ENCODE data around the gene DPP6. TPM values are rescaled to one million over a fixed set of nuclear protein-coding genes. Genes with fewer than 3 reads are reported as not detected.

The DPP6 gene
- total RNA-seq, 2 experiments from 2014 or later, result not detected

DNA sequence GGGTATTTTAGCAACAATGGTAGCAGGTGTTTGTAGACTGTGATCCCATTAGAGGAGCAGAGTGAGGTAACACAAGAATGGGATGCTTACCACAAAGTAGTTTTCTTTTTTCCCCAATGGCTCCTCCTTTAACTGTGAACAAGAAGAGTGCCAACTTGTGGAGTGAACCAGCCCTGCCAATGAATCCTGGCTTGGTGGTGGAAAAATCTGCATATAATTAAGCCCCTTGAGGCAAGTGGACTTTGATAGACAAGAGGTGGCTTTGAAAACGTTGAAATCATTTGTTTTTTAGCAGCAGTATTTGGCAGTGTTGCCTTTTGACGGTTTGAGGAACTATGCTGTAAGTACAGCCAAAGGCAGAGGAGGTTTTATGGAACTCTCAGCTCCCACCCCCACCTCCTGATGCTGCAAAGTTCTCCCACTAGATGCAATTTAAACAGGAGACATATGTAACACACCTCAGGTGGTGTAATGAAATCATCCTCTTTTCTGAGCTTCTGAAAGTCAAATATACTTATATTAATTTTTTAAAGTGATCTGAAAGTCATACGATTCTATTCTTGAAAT lies 295.6 kb downstream of the DPP6 start:
- Histone ChIP-seq H3K36me3 (ENCODE audit: insufficient read depth, low read length) (no peaks in the 10 kb centered on the region), H3K4me3 (ENCODE audit: low read length) (no peak overlapping the region), H3K9me3 (ENCODE audit: control insufficient read depth in 1 of 2, insufficient read depth in 1 of 2, low read length in 2 of 2) (peaks cover 0 to 18% of the 10 kb centered on the region in 2 experiments), H3K27me3 (ENCODE audit: control insufficient read depth in 1 of 2, insufficient read depth in 2 of 2, low read length in 2 of 2) (no peaks in the 10 kb centered on the region), H3K4me1 (ENCODE audit: insufficient read depth, low read length) (no peaks in the 10 kb centered on the region), H3K27ac (ENCODE audit: low read depth in 1 of 2, low read length in 2 of 2) (no peak overlapping the region)
- CTCF ChIA-PET, result no interaction called here
- H3K4me3 Mint-ChIP-seq, result no peak overlapping the region
- H3K9me3 Mint-ChIP-seq, result peaks cover 11% of the 10 kb centered on the region
- no peaks in the 10 kb centered on the region for H3K36me3 Mint-ChIP-seq (ENCODE audit: low read depth)
- no peaks in the 10 kb centered on the region for H3K27me3 Mint-ChIP-seq
- H3K27ac Mint-ChIP-seq, result no peak overlapping the region
- DNase-seq (no peak), ATAC-seq (ENCODE audit: poor library complexity) (no peak)
- POLR2A ChIA-PET, result no interaction called here
- intact Hi-C loops (cut with DNase I, micrococcal nuclease), result no loop called here
- TF ChIP-seq, protein P1, sequence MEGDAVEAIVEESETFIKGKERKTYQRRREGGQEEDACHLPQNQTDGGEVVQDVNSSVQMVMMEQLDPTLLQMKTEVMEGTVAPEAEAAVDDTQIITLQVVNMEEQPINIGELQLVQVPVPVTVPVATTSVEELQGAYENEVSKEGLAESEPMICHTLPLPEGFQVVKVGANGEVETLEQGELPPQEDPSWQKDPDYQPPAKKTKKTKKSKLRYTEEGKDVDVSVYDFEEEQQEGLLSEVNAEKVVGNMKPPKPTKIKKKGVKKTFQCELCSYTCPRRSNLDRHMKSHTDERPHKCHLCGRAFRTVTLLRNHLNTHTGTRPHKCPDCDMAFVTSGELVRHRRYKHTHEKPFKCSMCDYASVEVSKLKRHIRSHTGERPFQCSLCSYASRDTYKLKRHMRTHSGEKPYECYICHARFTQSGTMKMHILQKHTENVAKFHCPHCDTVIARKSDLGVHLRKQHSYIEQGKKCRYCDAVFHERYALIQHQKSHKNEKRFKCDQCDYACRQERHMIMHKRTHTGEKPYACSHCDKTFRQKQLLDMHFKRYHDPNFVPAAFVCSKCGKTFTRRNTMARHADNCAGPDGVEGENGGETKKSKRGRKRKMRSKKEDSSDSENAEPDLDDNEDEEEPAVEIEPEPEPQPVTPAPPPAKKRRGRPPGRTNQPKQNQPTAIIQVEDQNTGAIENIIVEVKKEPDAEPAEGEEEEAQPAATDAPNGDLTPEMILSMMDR (IDR thresholded peaks at IDR 0.05), result no peak
- no peaks in the 10 kb centered on the region for H3K4me1 Mint-ChIP-seq (ENCODE audit: low read depth)

- Mint-ChIP-seq H3K4me3 (no peak overlapping the region), H3K27ac (no peak overlapping the region), H3K27me3 (no peaks in the 10 kb centered on the region), H3K9me3 (peaks cover 11% of the 10 kb centered on the region), H3K36me3 (ENCODE audit: low read depth) (no peaks in the 10 kb centered on the region), H3K4me1 (ENCODE audit: low read depth) (no peaks in the 10 kb centered on the region)
- no peak overlapping the region for H3K4me3 ChIP-seq (ENCODE audit: low read length)
- no peak for ATAC-seq (ENCODE audit: poor library complexity)
- H3K36me3 ChIP-seq (ENCODE audit: insufficient read depth, low read length), result no peaks in the 10 kb centered on the region
- intact Hi-C loops (cut with DNase I, micrococcal nuclease), result no loop called here
- H3K27me3 ChIP-seq (ENCODE audit: control insufficient read depth in 1 of 2, insufficient read depth in 2 of 2, low read length in 2 of 2), result no peaks in the 10 kb centered on the region
- DNase-seq, result no peak
- CTCF ChIA-PET, result no interaction called here
- POLR2A ChIA-PET, result no interaction called here
- H3K4me1 ChIP-seq (ENCODE audit: insufficient read depth, low read length), result no peaks in the 10 kb centered on the region
- TF ChIP-seq, protein P1 (IDR thresholded peaks at IDR 0.05), result no peak
- no peak overlapping the region for H3K27ac ChIP-seq (ENCODE audit: low read depth in 1 of 2, low read length in 2 of 2)
- peaks cover 0 to 10% of the 10 kb centered on the region in 2 experiments for H3K9me3 ChIP-seq (ENCODE audit: control insufficient read depth in 1 of 2, insufficient read depth in 1 of 2, low read length in 2 of 2)
Observed at GRCh38 chr7:154350892-154351291, 298.7 kb downstream of the DPP6 start.

DNA sequence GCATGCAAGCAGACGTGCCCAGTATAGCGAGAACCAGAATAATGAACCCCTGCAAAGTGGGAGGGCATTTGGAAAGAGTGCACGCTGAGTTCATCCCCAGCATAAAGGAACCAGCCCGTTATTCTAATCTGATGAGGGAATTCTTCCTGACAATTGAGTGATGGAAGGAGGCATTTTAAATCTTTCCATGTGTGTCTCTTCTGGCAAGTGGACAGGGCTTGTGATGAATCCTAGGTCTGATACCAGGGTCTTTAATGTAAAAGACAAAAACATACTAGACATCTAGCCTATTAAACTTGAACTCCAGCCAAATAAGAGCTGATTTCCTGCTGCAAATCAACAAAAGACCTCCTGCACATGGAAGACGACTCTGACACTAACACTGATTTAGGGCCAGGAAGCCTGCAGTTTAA lies 301.2 kb downstream of the DPP6 start:
- CTCF ChIA-PET, result no interaction called here
- Mint-ChIP-seq H3K4me1 (ENCODE audit: low read depth) (no peaks in the 10 kb centered on the region), H3K27ac (no peak overlapping the region), H3K36me3 (ENCODE audit: low read depth) (no peaks in the 10 kb centered on the region), H3K27me3 (no peaks in the 10 kb centered on the region), H3K4me3 (no peak overlapping the region), H3K9me3 (peaks cover 12% of the 10 kb centered on the region)
- Histone ChIP-seq H3K4me1 (ENCODE audit: insufficient read depth, low read length) (no peaks in the 10 kb centered on the region), H3K36me3 (ENCODE audit: insufficient read depth, low read length) (no peaks in the 10 kb centered on the region), H3K27ac (ENCODE audit: low read depth in 1 of 2, low read length in 2 of 2) (no peak overlapping the region), H3K4me3 (ENCODE audit: low read length) (no peak overlapping the region), H3K9me3 (ENCODE audit: control insufficient read depth in 1 of 2, insufficient read depth in 1 of 2, low read length in 2 of 2) (peaks cover 0 to 14% of the 10 kb centered on the region in 2 experiments), H3K27me3 (ENCODE audit: control insufficient read depth in 1 of 2, insufficient read depth in 2 of 2, low read length in 2 of 2) (no peaks in the 10 kb centered on the region)
- POLR2A ChIA-PET, result no interaction called here
- TF ChIP-seq, protein P1 (IDR thresholded peaks at IDR 0.05), result no peak
- DNase-seq, result no peak
- no peak for ATAC-seq (ENCODE audit: poor library complexity)
- intact Hi-C loops (cut with DNase I, micrococcal nuclease), result no loop called here

Measured in CD4-positive, alpha-beta T cell (primary cell).